Stimulated activated naive CD8-positive, alpha-beta T cell treated with anti-CD3 and anti-CD28 coated beads, Interleukin-15, Interleukin-2, amounts not matched to agents 100 U/mL and 50 U/mL, for 24 hours (primary cell): ENCODE data around the gene PARP15.
"Not testable (repeated sequence)": the region's sequence is repeated elsewhere in the genome, so short reads cannot be mapped to it uniquely, and the experiment has no call there.

Experiments
- ATAC-seq: fragments of 150-1000 bp; cut with Tn5 transposase; one replicate; pipeline ENCODE4 v1.10.0; 2021
- DNase-seq: peaks from one replicate; pipeline ENCODE4 v3.0.0; 2021

Gene PARP15

GRCh38 chr3:122577409-122578031, at the start of gene PARP15:
Gene PARP15 (plus strand): TSS chr3:122577650. CDS start chr3:122577668, 18 bp downstream.
- no peak for ATAC-seq

DNA sequence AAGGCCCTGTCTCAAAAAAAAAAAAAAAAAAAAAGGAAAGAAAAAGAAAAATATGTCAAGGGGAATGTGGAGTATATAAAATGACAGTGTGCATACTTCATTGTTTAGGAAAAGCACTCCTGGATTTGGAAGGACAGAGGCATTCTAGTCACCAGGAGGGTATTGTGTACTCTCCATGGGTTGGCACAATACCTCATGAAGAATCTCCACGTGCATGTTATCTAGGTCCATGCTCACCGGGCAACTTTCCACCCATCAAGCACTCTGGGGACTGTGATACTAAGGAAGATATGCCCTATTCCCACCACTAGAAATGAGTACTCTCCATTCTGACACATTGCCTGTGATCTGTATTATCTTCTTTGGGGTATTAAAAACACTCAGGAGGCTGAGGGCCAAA, 47.3 kb upstream of the PARP15 start:
- DNase-seq (no peak), ATAC-seq (no peak)

More at GRCh38 chr3:122577409-122578031, at the start of gene PARP15:
- peak; percentile 63 for DNase-seq

DNA sequence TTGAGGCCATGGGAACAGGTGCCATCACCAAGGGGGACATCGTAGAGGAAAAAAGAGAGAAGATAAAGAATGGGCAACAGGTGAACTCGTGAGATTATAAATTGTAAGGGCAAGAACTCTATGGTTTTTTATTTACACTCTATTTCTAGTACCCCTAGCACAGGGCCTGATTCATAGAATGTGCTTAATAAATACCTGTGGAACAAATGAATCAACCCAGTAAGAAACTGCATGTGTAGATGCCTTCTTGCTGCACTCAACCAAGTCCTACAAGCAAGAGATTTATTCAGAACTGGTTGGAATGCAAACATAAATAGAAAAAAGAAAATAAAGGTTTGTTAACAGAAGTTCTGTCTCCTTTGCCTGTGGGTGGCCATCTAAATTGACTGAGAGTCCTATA, 44.0 kb upstream of the PARP15 start:
- no peak for DNase-seq
- ATAC-seq, result no peak

DNA sequence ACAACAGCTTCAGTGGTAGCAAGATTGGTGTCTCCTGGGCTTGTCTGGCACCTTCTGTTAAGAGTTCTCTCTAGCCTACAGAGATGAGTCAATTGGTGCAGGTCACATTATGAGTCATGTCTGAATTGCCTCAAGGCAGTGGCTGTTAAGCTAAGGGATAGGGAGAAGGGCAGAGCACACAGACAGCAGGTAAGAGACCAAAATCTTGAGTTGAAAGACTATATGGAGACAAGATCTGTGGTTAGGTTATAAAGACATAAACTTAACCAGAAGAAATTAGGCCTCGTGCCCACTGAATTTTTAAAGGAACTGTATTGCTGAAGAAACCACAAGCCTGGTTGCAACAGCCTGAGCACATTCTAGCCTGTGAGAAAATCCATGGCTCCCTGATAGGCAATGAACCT, 43.5 kb upstream of the PARP15 start:
- DNase-seq, result peak; percentile 46

GRCh38 chr3:122535964-122536631, 41.4 kb upstream of the PARP15 start:
- no peak for DNase-seq
- no peak for ATAC-seq

More for the DNA sequence above, 43.5 kb upstream of the PARP15 start:
- ATAC-seq, result peak; percentile 100

- no peak for DNase-seq
- no peak for ATAC-seq
These were observed 40.8 kb upstream of the PARP15 start for GRCh38 chr3:122536632-122537001.

GRCh38 chr3:122538956-122539490, 38.4 kb upstream of the PARP15 start:
- ATAC-seq (no peak), DNase-seq (no peak)

GRCh38 chr3:122546151-122546550, 31.3 kb upstream of the PARP15 start:
- ATAC-seq (no peak), DNase-seq (no peak)

DNA sequence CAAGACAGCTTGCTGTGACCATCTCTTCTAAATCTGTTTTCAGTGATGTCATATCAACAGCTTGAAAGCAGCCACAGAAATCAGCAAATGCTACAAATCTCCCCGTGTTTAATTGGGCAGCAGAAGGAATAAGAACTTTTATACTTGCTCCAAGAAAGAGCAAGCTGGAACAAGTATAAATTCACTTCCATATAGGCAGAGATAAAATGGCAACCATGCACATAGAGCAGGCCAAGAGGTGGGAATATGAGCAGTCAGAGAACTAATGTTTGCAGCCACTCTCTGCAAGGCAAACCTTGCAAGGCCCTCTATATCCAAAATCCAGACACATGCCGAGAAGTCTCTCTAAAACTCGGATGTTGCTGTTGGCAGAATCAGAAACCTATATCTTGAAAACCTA, 29.4 kb upstream of the PARP15 start:
- ATAC-seq (no peak), DNase-seq (no peak)

DNA sequence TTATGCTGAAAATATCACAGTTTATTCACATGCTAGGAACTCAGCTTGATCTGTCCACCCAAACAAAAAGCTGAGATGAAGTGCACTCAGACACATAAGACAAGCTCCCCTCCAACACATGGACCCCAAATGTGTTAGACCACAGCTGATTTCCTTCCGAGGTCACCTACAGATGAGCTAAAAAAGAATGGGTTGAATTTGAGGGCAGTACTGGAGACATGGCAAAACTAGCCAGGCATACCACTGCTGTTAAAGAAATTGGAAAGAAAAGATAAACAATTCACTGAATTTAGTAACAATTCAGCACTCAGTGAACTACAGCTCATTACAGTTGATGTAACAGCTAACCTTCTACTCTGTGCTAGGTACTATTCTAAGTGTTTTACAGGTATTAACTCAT, 28.8 kb upstream of the PARP15 start:
- ATAC-seq (no peak), DNase-seq (no peak)

DNA sequence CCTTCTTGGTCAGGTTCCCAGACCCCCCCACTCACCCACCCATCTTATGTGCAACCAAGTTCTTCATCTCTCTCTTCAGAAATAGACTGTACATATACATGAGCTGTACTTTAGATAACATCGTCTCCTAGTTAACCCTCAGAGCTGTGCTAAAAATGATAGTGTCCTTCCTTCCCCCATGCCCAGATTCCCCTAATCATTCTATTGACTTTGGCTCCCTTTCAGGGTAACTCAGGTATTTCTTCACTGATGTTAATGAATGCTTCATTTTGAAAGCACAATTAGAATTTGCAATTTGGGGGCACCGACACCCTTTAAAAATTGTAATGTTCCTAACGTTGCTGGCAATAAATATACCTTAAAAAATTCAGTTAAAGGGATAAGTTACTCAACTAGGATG, 24.3 kb upstream of the PARP15 start:
- no peak for DNase-seq
- no peak for ATAC-seq

- ATAC-seq (no peak), DNase-seq (no peak)
These were observed 22.0 kb upstream of the PARP15 start for GRCh38 chr3:122555275-122556071.

GRCh38 chr3:122557356-122557755, 20.1 kb upstream of the PARP15 start:
- no peak for ATAC-seq
- DNase-seq, result no peak

- ATAC-seq (no peak), DNase-seq (no peak)
These were observed 18.8 kb upstream of the PARP15 start for GRCh38 chr3:122558605-122559004.

DNA sequence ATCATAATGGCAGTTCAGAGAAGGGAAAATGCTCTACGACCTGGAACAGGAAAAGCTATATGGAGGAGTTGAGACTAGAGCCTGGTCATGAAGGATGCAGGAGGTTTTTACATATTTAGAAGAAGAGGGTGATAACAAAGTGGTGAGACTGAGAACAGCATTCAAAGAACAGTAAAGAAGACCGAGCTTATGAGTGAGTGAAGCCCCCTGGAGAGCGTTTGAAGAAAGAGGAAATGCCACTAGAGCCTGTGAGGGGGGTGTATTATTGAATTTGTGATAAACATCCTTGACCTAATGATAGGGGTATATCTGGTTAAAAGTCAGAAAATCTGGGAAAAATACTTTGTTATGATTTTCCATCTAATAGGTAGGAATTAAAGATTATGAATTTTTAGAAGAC, 17.5 kb upstream of the PARP15 start:
- DNase-seq (no peak), ATAC-seq (no peak)

- ATAC-seq, result peak; percentile 35
- peak; percentile 55 for DNase-seq
These were observed 16.8 kb upstream of the PARP15 start for GRCh38 chr3:122560680-122561079.

GRCh38 chr3:122562923-122563716, 14.3 kb upstream of the PARP15 start:
- DNase-seq (no peak), ATAC-seq (no peak)

DNA sequence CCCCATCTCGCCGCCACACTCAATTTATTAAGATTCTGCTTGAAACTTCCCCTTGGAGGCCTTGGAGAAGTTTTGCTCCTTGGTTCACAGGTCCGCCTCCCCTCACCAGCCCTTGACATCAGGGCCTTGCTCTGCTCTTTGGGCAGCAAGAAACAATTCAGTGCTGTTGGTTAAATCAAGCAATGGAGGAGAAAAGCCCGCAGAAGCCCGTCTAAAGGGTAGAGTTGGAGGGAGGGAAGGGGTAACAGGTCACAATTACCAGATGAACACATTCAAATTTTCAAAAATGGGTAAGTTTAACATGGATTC, 13.8 kb upstream of the PARP15 start:
- ATAC-seq (no peak), DNase-seq (peak; percentile 27)

DNA sequence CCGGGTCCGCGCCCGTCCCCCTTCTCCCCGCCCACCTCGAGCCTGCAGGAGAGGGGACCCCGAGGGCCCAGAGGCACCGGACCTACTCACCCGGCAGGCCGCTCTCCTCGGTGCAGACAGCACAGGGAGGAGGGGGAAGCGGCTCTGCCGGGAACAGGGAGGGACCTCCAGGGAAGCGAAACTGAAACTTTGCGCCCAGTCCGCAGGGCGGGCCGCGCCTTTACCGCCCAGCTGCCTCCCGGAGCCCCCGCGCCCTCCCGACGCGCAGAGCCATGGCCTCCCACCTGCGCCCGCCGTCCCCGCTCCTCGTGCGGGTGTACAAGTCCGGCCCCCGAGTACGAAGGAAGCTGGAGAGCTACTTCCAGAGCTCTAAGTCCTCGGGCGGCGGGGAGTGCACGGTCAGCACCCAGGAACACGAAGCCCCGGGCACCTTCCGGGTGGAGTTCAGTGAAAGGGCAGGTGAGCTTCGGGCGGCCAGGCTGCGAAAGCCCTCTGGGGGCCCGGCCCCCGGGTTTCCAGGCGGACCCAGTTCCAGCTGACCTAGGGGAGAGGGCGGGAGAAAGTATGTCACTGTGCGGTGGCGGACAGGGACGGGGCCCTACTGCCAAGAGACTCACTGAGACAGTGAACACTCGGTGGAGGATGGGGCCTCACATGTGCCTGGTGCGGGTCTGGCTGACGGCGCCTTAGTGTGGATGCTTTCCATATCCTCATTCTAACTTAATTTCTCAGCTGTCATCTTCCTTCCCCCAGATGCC, 13.1 kb upstream of the PARP15 start, which contains the start of the genes DTX3L and PARP9:
Gene DTX3L (plus strand): TSS at position 184 of the 758 bp plus-strand sequence. CDS start 89 bp downstream, at position 273.
Gene PARP9 (minus strand): TSS at position 146 of the 758 bp plus-strand sequence. CDS start 4,680 bp downstream, outside the sequence.
- ATAC-seq, result peak; percentile 88
- peak; percentile 81 for DNase-seq

DNA sequence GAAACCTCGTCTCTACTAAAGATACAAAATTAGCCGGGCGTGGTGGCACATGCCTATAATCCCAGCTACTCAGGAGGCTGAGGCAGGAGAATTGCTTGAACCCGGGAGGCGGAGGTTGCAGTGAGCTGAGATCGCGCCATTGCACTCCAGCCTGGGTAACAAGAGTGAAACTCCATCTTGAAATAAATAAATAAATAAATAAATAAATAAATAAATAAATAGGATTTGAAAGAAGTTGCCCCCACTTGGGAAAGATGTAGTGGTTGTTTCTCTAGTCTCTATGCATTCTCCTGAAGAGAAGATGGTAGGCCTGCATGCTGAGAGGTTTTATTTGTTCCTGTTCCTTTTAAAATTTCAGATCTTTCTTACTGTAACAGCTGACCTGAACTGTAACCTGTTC, 9.3 kb upstream of the PARP15 start:
- not testable (repeated sequence) for ATAC-seq, DNase-seq

GRCh38 chr3:122568755-122569154, 8.7 kb upstream of the PARP15 start:
- DNase-seq (no peak), ATAC-seq (no peak)
